Measurements from ENCODE around the gene PGA5. TPM values are rescaled to one million over a fixed set of nuclear protein-coding genes. Genes with fewer than 3 reads are reported as not detected.

PGA5 gene
- total RNA-seq, 6 experiments from 2014 or later: not detected

GRCh38 chr11:61292356-61292755 is 51.4 kb downstream of the PGA5 start:
- H3K4me3 Mint-ChIP-seq: no peak overlapping the region
- H3K36me3 Mint-ChIP-seq (ENCODE audit: low read depth): peaks cover 5% of the 10 kb centered on the region
- H3K27ac Mint-ChIP-seq: no peak overlapping the region

GRCh38 chr11:61293867-61294716 is 53.1 kb downstream of the PGA5 start:
- H3K36me3 Mint-ChIP-seq (ENCODE audit: low read depth): peaks cover 6% of the 10 kb centered on the region
- no peaks in the 10 kb centered on the region for H3K9me3 Mint-ChIP-seq
- peaks cover 2% of the 10 kb centered on the region for H3K27me3 Mint-ChIP-seq (ENCODE audit: insufficient read depth)
- peak; percentile 52 for DNase-seq
- H3K4me1 Mint-ChIP-seq (ENCODE audit: low read depth): peaks cover 34% of the 10 kb centered on the region
- TF ChIP-seq CTCF (IDR thresholded peaks at IDR 0.05): peak; percentile 63
- H3K27ac Mint-ChIP-seq: peak overlapping the region; percentile 84
- peak overlapping the region; percentile 89 for H3K4me3 Mint-ChIP-seq

More at GRCh38 chr11:61292356-61292755, 51.4 kb downstream of the PGA5 start:
- H3K9me3 Mint-ChIP-seq: no peaks in the 10 kb centered on the region
- DNase-seq: no peak
- peaks cover 17% of the 10 kb centered on the region for H3K4me1 Mint-ChIP-seq (ENCODE audit: low read depth)
- H3K27me3 Mint-ChIP-seq (ENCODE audit: insufficient read depth): peaks cover 2% of the 10 kb centered on the region
- TF ChIP-seq CTCF (IDR thresholded peaks at IDR 0.05): no peak

GRCh38 chr11:61294717-61295595 is 54.0 kb downstream of the PGA5 start, which contains the start of gene VWCE:
TSS of gene VWCE (minus strand) at chr11:61295316. CDS start at chr11:61295037, 279 bp downstream.
- peak; percentile 25 for DNase-seq
- Mint-ChIP-seq H3K27me3 (ENCODE audit: insufficient read depth) (peaks cover 4% of the 10 kb centered on the region), H3K27ac (peak within 1 kb of the TSS; percentile 84), H3K36me3 (ENCODE audit: low read depth) (peaks cover 11% of the 10 kb centered on the region), H3K4me1 (ENCODE audit: low read depth) (peaks cover 37% of the 10 kb centered on the region), H3K9me3 (no peaks in the 10 kb centered on the region), H3K4me3 (peak within 1 kb of the TSS; percentile 89)
- no peak for TF ChIP-seq CTCF (IDR thresholded peaks at IDR 0.05)

GRCh38 chr11:61295596-61295926 is 54.6 kb downstream of the PGA5 start:
- no peak overlapping the region for H3K4me3 Mint-ChIP-seq
- peaks cover 17% of the 10 kb centered on the region for H3K36me3 Mint-ChIP-seq (ENCODE audit: low read depth)
- TF ChIP-seq CTCF (IDR thresholded peaks at IDR 0.05): no peak
- DNase-seq: no peak
- peaks cover 6% of the 10 kb centered on the region for H3K27me3 Mint-ChIP-seq (ENCODE audit: insufficient read depth)
- no peaks in the 10 kb centered on the region for H3K9me3 Mint-ChIP-seq
- H3K27ac Mint-ChIP-seq: no peak overlapping the region; the same call in 1 of the 2 replicates
- H3K4me1 Mint-ChIP-seq (ENCODE audit: low read depth): peaks cover 37% of the 10 kb centered on the region

- Mint-ChIP-seq H3K9me3 (no peaks in the 10 kb centered on the region), H3K4me1 (ENCODE audit: low read depth) (peaks cover 37% of the 10 kb centered on the region), H3K27ac (peak overlapping the region; percentile 92), H3K27me3 (ENCODE audit: insufficient read depth) (peaks cover 6% of the 10 kb centered on the region), H3K36me3 (ENCODE audit: low read depth) (peaks cover 33% of the 10 kb centered on the region), H3K4me3 (peak overlapping the region; percentile 36)
- TF ChIP-seq CTCF (IDR thresholded peaks at IDR 0.05): no peak
- peak; percentile 54 for DNase-seq
Observed at GRCh38 chr11:61297341-61297740, 56.4 kb downstream of the PGA5 start.

All from HFFc6 (cell line).